Left ventricle myocardium inferior (tissue), 1 donor: ENCODE results near the gene GSG1L. TPM values are rescaled to one million over a fixed set of nuclear protein-coding genes. Genes with fewer than 3 reads are reported as not detected.

ENCODE experiments used
- DNase-seq: peaks from one replicate; pipeline ENCODE4 v3.0.0-alpha.2; 2020
- H3K27ac ChIP-seq: fragments of 200-600 bp; replicated peaks from 2 replicates; pipeline ENCODE4 v1.8.0; 2021
- H3K27me3 ChIP-seq: fragments of 200-600 bp; 2 replicates; pipeline ENCODE4 v1.8.0; 2021; ENCODE audit warnings: low read depth
- H3K36me3 ChIP-seq: fragments of 200-600 bp; 2 replicates; pipeline ENCODE4 v1.8.0; 2021
- H3K4me1 ChIP-seq: fragments of 200-600 bp; 2 replicates; pipeline ENCODE4 v1.8.0; 2021
- H3K4me3 ChIP-seq: fragments of 200-600 bp; 2 replicates; pipeline ENCODE4 v1.8.0; 2021; ENCODE audit warnings: mild to moderate bottlenecking, moderate library complexity
- H3K9me3 ChIP-seq: fragments of 200-600 bp; replicated peaks from 2 replicates; pipeline ENCODE4 v1.8.0; 2021
- CTCF ChIP-seq: fragments of 200-600 bp; IDR thresholded peaks from 2 replicates; pipeline ENCODE4 v1.8.0; 2021; ENCODE audit warnings: antibody characterized with exemption, mild to moderate bottlenecking, borderline replicate concordance
- intact Hi-C: fragments of 100-400 bp; cut with micrococcal nuclease; formaldehyde crosslinking; loops from one replicate; pipeline ENCODE4 v1.11.0; 2022
- total RNA-seq: library from RNA; stranded (reverse); fragmentation: NEBNext Ultra II Directional; extraction: Animal tissue kit (Norgen Biotek cat#: 25700); gene quantifications from one replicate; pipeline ENCODE4 v1.2.1, GENCODE V29; 2021
- donor health status: DM: no; HTN: yes; CAD: no; lungs with severe emphysema.

Gene GSG1L
- total RNA-seq, 1 donor from 2014 or later: 3.4 TPM

DNA sequence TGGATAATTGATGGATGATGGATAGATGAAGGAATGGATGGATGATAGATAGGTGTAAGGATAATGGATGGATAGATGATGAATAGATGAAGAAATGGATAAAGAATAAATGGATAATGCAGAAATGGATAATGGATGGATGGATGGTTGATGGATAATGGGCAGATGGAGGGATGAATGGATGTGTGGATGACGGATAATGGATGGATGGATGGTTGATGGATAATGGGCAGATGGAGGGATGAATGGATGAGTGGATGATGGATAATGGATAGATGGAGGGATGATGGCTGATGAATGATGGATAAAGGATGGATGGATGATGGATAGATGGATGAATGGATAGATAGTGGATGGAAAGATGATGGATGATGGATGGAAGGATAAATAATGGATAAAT is 274.4 kb downstream of the GSG1L start:
- H3K4me3 ChIP-seq: no peak overlapping the region
- intact Hi-C loops: no loop called here
- peaks cover 31% of the 10 kb centered on the region for H3K27me3 ChIP-seq
- TF ChIP-seq CTCF: no peak
- no peak overlapping the region for H3K27ac ChIP-seq
- no peak for DNase-seq
- no peaks in the 10 kb centered on the region for H3K36me3 ChIP-seq
- H3K9me3 ChIP-seq: no peaks in the 10 kb centered on the region
- no peaks in the 10 kb centered on the region for H3K4me1 ChIP-seq

DNA sequence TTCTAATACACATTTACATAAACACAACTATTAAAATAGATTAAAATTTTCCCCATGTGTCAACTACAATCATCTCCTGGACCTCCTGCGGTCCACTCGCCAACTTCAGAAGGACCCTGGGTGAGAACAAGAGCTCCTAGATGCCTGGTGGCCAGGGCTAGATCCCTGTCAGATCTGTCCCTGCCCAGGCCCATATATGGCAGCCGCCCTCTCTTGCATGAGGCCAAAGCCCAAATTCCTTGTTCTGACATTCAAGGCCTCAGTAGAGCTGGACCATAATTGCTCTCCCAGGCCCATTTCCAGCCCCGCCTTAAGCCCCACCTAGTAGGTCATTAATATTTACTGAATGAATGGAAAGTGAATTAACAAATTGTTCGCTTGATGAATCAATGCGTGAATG is 275.8 kb downstream of the GSG1L start:
- intact Hi-C loops: no loop called here
- no peak for TF ChIP-seq CTCF
- Histone ChIP-seq H3K9me3 (no peaks in the 10 kb centered on the region), H3K27ac (no peak overlapping the region), H3K36me3 (no peaks in the 10 kb centered on the region), H3K4me1 (no peaks in the 10 kb centered on the region), H3K4me3 (no peak overlapping the region), H3K27me3 (peaks cover 45% of the 10 kb centered on the region)
- no peak for DNase-seq

GRCh38 chr16:27786923-27787625 is 276.4 kb downstream of the GSG1L start:
- Histone ChIP-seq H3K27ac (no peak overlapping the region), H3K27me3 (peaks cover 46% of the 10 kb centered on the region), H3K9me3 (no peaks in the 10 kb centered on the region), H3K36me3 (no peaks in the 10 kb centered on the region), H3K4me3 (no peak overlapping the region), H3K4me1 (no peaks in the 10 kb centered on the region)
- no peak for TF ChIP-seq CTCF
- intact Hi-C loops: no loop called here
- DNase-seq: no peak

DNA sequence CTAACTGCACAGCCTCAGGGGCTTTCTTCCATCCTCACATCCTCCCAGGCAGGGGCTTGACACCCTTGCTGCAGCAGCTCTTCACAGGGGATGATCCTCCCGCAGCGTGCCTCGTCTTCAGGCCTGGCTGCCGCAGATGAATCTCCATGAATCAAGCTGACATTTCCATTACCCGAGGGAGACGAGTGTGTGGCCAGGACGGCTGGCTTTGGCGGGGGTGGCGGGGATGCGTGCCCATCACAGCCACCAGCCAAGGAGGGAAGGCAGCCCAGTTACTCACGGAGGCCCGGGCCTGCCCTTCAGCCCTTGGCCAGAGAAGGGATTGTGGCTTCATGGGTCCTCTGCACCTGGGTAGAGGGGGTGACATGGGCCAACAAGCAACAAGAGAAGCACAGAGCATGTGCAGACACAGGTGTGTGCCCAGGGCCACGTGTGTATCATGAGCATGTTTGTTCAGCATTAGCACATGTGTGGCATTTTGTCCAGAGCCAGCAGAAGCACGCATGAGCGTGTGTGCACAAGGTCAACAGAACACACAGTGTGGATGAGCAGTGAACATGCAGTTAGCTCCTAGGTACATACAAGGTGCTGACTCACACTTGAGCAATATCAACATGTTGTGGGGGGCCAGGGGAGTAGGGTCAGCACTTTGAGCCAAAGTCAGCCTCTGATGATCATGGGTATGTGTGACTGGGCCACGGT is 277.1 kb downstream of the GSG1L start:
- Histone ChIP-seq H3K9me3 (no peaks in the 10 kb centered on the region), H3K27me3 (peaks cover 44% of the 10 kb centered on the region), H3K36me3 (no peaks in the 10 kb centered on the region), H3K4me3 (no peak overlapping the region), H3K27ac (no peak overlapping the region), H3K4me1 (no peaks in the 10 kb centered on the region)
- intact Hi-C loops: no loop called here
- DNase-seq: no peak
- TF ChIP-seq CTCF: no peak

DNA sequence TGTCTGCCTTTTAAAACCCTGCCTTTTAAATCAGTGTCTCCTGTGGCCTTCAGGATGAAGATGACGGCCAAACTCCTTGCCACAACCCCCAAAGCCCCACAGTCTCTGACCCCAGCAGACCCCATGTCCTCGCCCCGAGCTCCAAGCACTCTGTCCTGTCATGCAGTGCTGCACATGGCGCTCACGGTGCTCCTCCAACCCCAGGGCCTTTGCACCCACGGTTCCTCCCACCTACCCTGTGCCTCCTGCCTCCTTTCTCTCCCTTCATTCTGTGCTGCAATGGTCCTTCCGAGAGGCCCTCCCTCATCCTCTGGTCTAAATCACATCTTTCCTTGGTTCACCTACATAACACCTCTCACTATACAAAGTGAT is 278.2 kb downstream of the GSG1L start:
- Histone ChIP-seq H3K27ac (no peak overlapping the region), H3K36me3 (no peaks in the 10 kb centered on the region), H3K4me3 (no peak overlapping the region), H3K4me1 (no peaks in the 10 kb centered on the region), H3K9me3 (no peaks in the 10 kb centered on the region), H3K27me3 (peaks cover 44% of the 10 kb centered on the region)
- no peak for DNase-seq
- intact Hi-C loops: no loop called here
- no peak for TF ChIP-seq CTCF
